Fibroblast of mammary gland (primary cell): ENCODE measurements around the gene SULT1C2.
"Not testable (repeated sequence)": the region's sequence is repeated elsewhere in the genome, so short reads cannot be mapped to it uniquely, and the experiment has no call there.

Experiments used
- DNase-seq: peaks from one replicate; pipeline ENCODE4 v3.0.0-alpha.2; 2010; ENCODE audit warnings: low read depth
- H3K4me3 ChIP-seq: 2 replicates; pipeline ENCODE4 v1.5.1; 2011; ENCODE audit warnings: low read depth, mild to moderate bottlenecking, low read length, moderate library complexity; ENCODE audit not compliant: control insufficient read depth
- CTCF ChIP-seq: conservative IDR thresholded peaks from 2 replicates; pipeline ENCODE4 v1.5.1; 2011; ENCODE audit warnings: low read depth, low read length, inconsistent platforms; ENCODE audit not compliant: control insufficient read depth, insufficient read depth

SULT1C2 gene

DNA sequence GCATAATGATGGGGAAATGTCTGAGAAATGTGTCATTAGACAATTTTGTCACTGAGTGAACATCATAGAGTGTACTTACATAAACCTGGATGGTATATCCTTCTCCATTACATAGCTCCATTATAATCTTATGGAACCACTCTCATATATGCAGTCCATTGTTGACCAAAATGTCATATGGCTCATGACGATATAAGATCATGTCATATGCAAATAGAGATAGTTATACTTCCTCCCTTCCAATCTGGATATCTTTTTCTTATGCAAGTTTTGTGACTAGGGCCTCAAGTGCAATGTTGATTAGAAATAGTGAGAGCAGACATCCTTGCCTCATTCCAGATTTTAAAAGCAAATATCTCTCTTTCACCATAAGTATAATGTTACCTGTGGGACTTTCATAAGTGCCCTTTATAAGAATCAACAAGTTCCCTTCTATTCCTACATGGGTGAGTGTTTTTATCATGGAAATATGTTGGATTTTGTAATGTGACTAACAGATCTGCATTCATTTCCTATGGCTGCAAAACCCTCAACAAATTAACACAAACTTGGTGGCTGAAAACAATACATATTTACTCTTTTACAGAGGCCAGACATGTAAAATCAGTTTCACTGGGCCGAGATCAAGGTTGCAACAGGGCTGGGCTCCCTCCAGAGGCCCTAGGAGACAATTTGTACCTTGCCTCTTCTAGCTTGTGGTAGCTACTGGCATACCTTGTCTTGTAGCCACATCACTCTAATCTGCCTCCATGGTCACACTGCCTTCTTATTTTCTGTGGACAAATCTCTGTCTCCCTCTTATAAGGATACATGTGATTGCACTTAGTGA, 67.4 kb downstream of the SULT1C2 start:
- no peak overlapping the region for H3K4me3 ChIP-seq
- no peak for TF ChIP-seq CTCF
- no peak for DNase-seq

DNA sequence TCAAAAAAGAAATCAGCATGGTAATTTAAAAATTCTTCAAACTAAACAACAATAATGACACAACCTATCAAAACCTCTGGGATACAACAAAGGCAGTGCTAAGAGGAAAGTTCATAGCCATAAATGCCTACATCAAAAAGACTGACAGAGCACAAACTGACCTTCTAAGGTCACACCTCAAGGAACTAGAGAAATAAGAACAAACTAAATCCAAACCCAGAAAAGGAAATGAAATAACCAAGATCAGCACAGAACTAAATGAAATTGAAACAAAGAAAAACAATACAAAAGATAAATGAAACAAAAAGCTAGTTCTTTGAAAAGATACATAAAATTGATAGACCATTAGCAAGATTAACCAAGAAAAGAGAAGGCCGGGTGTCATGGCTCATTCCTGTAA, 70.6 kb downstream of the SULT1C2 start:
- DNase-seq, H3K4me3 ChIP-seq: not testable (repeated sequence)
